HEK293 (cell line): ENCODE measurements around the gene PCBP2.

ENCODE experiments used
- GFI1B ChIP-seq: fragments of 450-650 bp; formaldehyde crosslinking; IDR thresholded peaks from 2 replicates; pipeline ENCODE4 v1.5.1; 2016; ENCODE audit warnings: missing biosample characterization, missing genetic modification characterization
- GLIS1 ChIP-seq: fragments of 450-650 bp; formaldehyde crosslinking; IDR thresholded peaks from 2 replicates; pipeline ENCODE4 v1.5.1; 2016; ENCODE audit warnings: missing biosample characterization, missing genetic modification characterization
- IKZF3 ChIP-seq: fragments of 450-650 bp; IDR thresholded peaks from 2 replicates; pipeline ENCODE4 v1.5.0; 2018; ENCODE audit warnings: missing biosample characterization, mild to moderate bottlenecking, missing genetic modification characterization, moderate library complexity
- KLF10 ChIP-seq: fragments of 450-650 bp; IDR thresholded peaks from 2 replicates; pipeline ENCODE4 v1.5.1; 2018; ENCODE audit warnings: missing biosample characterization, mild to moderate bottlenecking, missing genetic modification characterization
- KLF16 ChIP-seq: fragments of 450-650 bp; formaldehyde crosslinking; IDR thresholded peaks from 2 replicates; pipeline ENCODE4 v1.5.1; 2017; ENCODE audit warnings: missing biosample characterization, missing genetic modification characterization
- KLF8 ChIP-seq: fragments of 450-650 bp; formaldehyde crosslinking; IDR thresholded peaks from 2 replicates; pipeline ENCODE4 v1.5.1; 2016; ENCODE audit warnings: missing biosample characterization, missing genetic modification characterization
- KLF9 ChIP-seq: fragments of 450-650 bp; formaldehyde crosslinking; IDR thresholded peaks from 2 replicates; pipeline ENCODE4 v1.5.1; 2016; ENCODE audit warnings: missing biosample characterization, missing genetic modification characterization, low read depth
- PATZ1 ChIP-seq: fragments of 450-650 bp; formaldehyde crosslinking; IDR thresholded peaks from 2 replicates; pipeline ENCODE4 v1.5.1; 2016; ENCODE audit warnings: missing biosample characterization, missing genetic modification characterization
- SP2 ChIP-seq: fragments of 450-650 bp; formaldehyde crosslinking; IDR thresholded peaks from 2 replicates; pipeline ENCODE4 v1.5.1; 2016; ENCODE audit warnings: missing biosample characterization, missing genetic modification characterization
- SP3 ChIP-seq: fragments of 450-650 bp; formaldehyde crosslinking; IDR thresholded peaks from 2 replicates; pipeline ENCODE4 v1.5.1; 2016; ENCODE audit warnings: missing biosample characterization, missing genetic modification characterization
- SP7 ChIP-seq: fragments of 450-650 bp; formaldehyde crosslinking; IDR thresholded peaks from 2 replicates; pipeline ENCODE4 v1.5.1; 2016; ENCODE audit warnings: missing biosample characterization, missing genetic modification characterization
- ZBTB20 ChIP-seq: fragments of 450-650 bp; formaldehyde crosslinking; IDR thresholded peaks from 2 replicates; pipeline ENCODE4 v1.5.1; 2016; ENCODE audit warnings: missing biosample characterization, missing genetic modification characterization
- ZNF138 ChIP-seq: fragments of 450-650 bp; formaldehyde crosslinking; IDR thresholded peaks from 2 replicates; pipeline ENCODE4 v1.5.1; 2016; ENCODE audit warnings: missing biosample characterization, missing genetic modification characterization, borderline replicate concordance
- ZNF157 ChIP-seq: fragments of 450-650 bp; formaldehyde crosslinking; IDR thresholded peaks from 2 replicates; pipeline ENCODE4 v1.5.1; 2016; ENCODE audit warnings: missing biosample characterization, missing genetic modification characterization
- ZNF239 ChIP-seq: fragments of 450-650 bp; formaldehyde crosslinking; IDR thresholded peaks from 2 replicates; pipeline ENCODE4 v1.5.1; 2016; ENCODE audit warnings: missing biosample characterization, missing genetic modification characterization
- ZNF302 ChIP-seq: fragments of 450-650 bp; formaldehyde crosslinking; IDR thresholded peaks from 2 replicates; pipeline ENCODE4 v1.5.1; 2016; ENCODE audit warnings: missing biosample characterization, missing genetic modification characterization, low read depth
- ZNF335 ChIP-seq: fragments of 450-650 bp; formaldehyde crosslinking; conservative IDR thresholded peaks from 2 replicates; pipeline ENCODE4 v1.5.1; 2016; ENCODE audit warnings: missing biosample characterization, missing genetic modification characterization
- ZNF366 ChIP-seq: fragments of 450-650 bp; formaldehyde crosslinking; conservative IDR thresholded peaks from 2 replicates; pipeline ENCODE4 v1.5.1; 2016; ENCODE audit warnings: missing biosample characterization, missing genetic modification characterization
- ZNF501 ChIP-seq: fragments of 450-650 bp; formaldehyde crosslinking; IDR thresholded peaks from 2 replicates; pipeline ENCODE4 v1.5.1; 2016; ENCODE audit warnings: missing biosample characterization, missing genetic modification characterization
- ZNF521 ChIP-seq: fragments of 450-650 bp; formaldehyde crosslinking; IDR thresholded peaks from 2 replicates; pipeline ENCODE4 v1.5.1; 2017; ENCODE audit warnings: missing biosample characterization, mild to moderate bottlenecking, missing genetic modification characterization
- ZNF629 ChIP-seq: fragments of 450-650 bp; formaldehyde crosslinking; IDR thresholded peaks from 2 replicates; pipeline ENCODE4 v1.5.1; 2017; ENCODE audit warnings: missing biosample characterization, missing genetic modification characterization
- ZNF76 ChIP-seq: fragments of 450-650 bp; formaldehyde crosslinking; IDR thresholded peaks from 2 replicates; pipeline ENCODE4; 2016; ENCODE audit warnings: low read depth, missing biosample characterization, missing genetic modification characterization, borderline replicate concordance
- ZNF843 ChIP-seq: fragments of 450-650 bp; formaldehyde crosslinking; IDR thresholded peaks from 2 replicates; pipeline ENCODE4 v1.5.1; 2016; ENCODE audit warnings: missing biosample characterization, missing genetic modification characterization
- TF ChIP-seq, protein P1 (sequence below): fragments of 450-650 bp; formaldehyde crosslinking; IDR thresholded peaks from 2 replicates; pipeline ENCODE4 v1.5.1; 2016; ENCODE audit warnings: missing biosample characterization, missing genetic modification characterization
- TF ChIP-seq, protein P2 (sequence below): fragments of 450-650 bp; formaldehyde crosslinking; optimal IDR thresholded peaks from 2 replicates; pipeline ENCODE3; 2016; ENCODE audit warnings: missing biosample characterization, mild to moderate bottlenecking, missing genetic modification characterization
- TF ChIP-seq, protein P3 (sequence below): fragments of 450-650 bp; formaldehyde crosslinking; IDR thresholded peaks from 2 replicates; pipeline ENCODE4 v1.5.1; 2016; ENCODE audit warnings: missing biosample characterization, missing genetic modification characterization
- TF ChIP-seq, protein P4 (sequence below): fragments of 450-650 bp; formaldehyde crosslinking; IDR thresholded peaks from 2 replicates; pipeline ENCODE4 v1.5.1; 2016; ENCODE audit warnings: missing biosample characterization, missing genetic modification characterization

The PCBP2 gene

GRCh38 chr12:53492830-53493609, 41.1 kb downstream of the PCBP2 start (continued):
- TF ChIP-seq GLIS1 (tag by site-specific recombination), result peak; percentile 50
- TF ChIP-seq PATZ1 (tag by site-specific recombination), result peak; percentile 96
- TF ChIP-seq KLF10 (tag by site-specific recombination), result peak; percentile 51; the same call in 1 of the 2 replicates
- TF ChIP-seq, protein P1, sequence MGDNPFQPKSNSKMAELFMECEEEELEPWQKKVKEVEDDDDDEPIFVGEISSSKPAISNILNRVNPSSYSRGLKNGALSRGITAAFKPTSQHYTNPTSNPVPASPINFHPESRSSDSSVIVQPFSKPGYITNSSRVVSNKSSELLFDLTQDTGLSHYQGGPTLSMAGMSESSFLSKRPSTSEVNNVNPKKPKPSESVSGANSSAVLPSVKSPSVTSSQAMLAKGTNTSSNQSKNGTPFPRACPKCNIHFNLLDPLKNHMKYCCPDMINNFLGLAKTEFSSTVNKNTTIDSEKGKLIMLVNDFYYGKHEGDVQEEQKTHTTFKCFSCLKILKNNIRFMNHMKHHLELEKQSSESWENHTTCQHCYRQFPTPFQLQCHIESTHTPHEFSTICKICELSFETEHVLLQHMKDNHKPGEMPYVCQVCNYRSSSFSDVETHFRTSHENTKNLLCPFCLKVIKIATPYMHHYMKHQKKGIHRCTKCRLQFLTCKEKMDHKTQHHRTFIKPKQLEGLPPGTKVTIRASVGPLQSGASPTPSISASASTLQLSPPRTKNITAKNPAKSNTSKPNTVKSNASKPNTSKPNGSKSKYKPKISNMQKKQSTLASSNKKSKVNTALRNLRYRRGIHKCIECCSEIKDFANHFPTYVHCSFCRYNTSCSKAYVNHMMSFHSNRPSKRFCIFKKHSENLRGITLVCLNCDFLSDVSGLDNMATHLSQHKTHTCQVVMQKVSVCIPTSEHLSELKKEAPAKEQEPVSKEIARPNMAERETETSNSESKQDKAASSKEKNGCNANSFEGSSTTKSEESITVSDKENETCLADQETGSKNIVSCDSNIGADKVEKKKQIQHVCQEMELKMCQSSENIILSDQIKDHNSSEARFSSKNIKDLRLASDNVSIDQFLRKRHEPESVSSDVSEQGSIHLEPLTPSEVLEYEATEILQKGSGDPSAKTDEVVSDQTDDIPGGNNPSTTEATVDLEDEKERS (tag by site-specific recombination), result no peak
- TF ChIP-seq KLF8 (tag by site-specific recombination), result peak; percentile 77
- TF ChIP-seq, protein P2, sequence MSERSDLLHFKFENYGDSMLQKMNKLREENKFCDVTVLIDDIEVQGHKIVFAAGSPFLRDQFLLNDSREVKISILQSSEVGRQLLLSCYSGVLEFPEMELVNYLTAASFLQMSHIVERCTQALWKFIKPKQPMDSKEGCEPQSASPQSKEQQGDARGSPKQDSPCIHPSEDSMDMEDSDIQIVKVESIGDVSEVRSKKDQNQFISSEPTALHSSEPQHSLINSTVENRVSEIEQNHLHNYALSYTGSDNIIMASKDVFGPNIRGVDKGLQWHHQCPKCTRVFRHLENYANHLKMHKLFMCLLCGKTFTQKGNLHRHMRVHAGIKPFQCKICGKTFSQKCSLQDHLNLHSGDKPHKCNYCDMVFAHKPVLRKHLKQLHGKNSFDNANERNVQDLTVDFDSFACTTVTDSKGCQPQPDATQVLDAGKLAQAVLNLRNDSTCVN (tag by site-specific recombination), result peak; percentile 55
- no peak for TF ChIP-seq GFI1B (tag by site-specific recombination)
- TF ChIP-seq IKZF3, result 0 out of 2 replicates have a peak, but pooled peaks have one; percentile 33
- TF ChIP-seq, protein P3, sequence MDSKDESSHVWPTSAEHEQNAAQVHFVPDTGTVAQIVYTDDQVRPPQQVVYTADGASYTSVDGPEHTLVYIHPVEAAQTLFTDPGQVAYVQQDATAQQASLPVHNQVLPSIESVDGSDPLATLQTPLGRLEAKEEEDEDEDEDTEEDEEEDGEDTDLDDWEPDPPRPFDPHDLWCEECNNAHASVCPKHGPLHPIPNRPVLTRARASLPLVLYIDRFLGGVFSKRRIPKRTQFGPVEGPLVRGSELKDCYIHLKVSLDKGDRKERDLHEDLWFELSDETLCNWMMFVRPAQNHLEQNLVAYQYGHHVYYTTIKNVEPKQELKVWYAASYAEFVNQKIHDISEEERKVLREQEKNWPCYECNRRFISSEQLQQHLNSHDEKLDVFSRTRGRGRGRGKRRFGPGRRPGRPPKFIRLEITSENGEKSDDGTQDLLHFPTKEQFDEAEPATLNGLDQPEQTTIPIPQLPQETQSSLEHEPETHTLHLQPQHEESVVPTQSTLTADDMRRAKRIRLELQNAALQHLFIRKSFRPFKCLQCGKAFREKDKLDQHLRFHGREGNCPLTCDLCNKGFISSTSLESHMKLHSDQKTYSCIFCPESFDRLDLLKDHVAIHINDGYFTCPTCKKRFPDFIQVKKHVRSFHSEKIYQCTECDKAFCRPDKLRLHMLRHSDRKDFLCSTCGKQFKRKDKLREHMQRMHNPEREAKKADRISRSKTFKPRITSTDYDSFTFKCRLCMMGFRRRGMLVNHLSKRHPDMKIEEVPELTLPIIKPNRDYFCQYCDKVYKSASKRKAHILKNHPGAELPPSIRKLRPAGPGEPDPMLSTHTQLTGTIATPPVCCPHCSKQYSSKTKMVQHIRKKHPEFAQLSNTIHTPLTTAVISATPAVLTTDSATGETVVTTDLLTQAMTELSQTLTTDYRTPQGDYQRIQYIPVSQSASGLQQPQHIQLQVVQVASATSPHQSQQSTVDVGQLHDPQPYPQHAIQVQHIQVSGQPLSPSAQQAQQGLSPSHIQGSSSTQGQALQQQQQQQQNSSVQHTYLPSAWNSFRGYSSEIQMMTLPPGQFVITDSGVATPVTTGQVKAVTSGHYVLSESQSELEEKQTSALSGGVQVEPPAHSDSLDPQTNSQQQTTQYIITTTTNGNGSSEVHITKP (tag by site-specific recombination), result peak; percentile 71
- peak; percentile 93 for TF ChIP-seq SP3 (tag by site-specific recombination)
- peak; percentile 84; the same call in 1 of the 2 replicates for TF ChIP-seq ZNF76 (tag by site-specific recombination)
- TF ChIP-seq, protein P4, sequence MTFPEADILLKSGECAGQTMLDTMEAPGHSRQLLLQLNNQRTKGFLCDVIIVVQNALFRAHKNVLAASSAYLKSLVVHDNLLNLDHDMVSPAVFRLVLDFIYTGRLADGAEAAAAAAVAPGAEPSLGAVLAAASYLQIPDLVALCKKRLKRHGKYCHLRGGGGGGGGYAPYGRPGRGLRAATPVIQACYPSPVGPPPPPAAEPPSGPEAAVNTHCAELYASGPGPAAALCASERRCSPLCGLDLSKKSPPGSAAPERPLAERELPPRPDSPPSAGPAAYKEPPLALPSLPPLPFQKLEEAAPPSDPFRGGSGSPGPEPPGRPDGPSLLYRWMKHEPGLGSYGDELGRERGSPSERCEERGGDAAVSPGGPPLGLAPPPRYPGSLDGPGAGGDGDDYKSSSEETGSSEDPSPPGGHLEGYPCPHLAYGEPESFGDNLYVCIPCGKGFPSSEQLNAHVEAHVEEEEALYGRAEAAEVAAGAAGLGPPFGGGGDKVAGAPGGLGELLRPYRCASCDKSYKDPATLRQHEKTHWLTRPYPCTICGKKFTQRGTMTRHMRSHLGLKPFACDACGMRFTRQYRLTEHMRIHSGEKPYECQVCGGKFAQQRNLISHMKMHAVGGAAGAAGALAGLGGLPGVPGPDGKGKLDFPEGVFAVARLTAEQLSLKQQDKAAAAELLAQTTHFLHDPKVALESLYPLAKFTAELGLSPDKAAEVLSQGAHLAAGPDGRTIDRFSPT, result peak; percentile 89
- TF ChIP-seq ZNF501 (tag by site-specific recombination), result peak; percentile 66; the same call in 1 of the 2 replicates
- TF ChIP-seq SP2 (tag by site-specific recombination), result peak; percentile 92
- peak; percentile 60 for TF ChIP-seq SP7
- no peak for TF ChIP-seq ZNF239 (tag by site-specific recombination)
- peak; percentile 81 for TF ChIP-seq ZNF366 (tag by site-specific recombination)
- 0 out of 2 replicates have a peak, but pooled peaks have one; percentile 23 for TF ChIP-seq ZBTB20
- no peak for TF ChIP-seq ZNF138 (tag by site-specific recombination)
- peak; percentile 71 for TF ChIP-seq ZNF335 (tag by site-specific recombination)
- TF ChIP-seq ZNF521 (tag by site-specific recombination), result no peak
- TF ChIP-seq ZNF302, result no peak
- TF ChIP-seq ZNF843 (tag by site-specific recombination), result peak; percentile 62; the same call in 1 of the 2 replicates
- peak; percentile 50 for TF ChIP-seq ZNF629 (tag by site-specific recombination)
- 0 out of 2 replicates have a peak, but pooled peaks have one; percentile 74 for TF ChIP-seq KLF16
- no peak for TF ChIP-seq ZNF157
- TF ChIP-seq KLF9, result peak; percentile 94
